Hepatocyte (in vitro differentiated cells): ENCODE measurements around the gene PARP2.

Experiments
- EZH2 ChIP-seq: fragments of 200-600 bp; sonication (generic); IDR thresholded peaks from 2 replicates; pipeline ENCODE4 v1.6.1; 2016; ENCODE audit warnings: antibody characterized with exemption, mild to moderate bottlenecking, borderline replicate concordance
- EZH2phosphoT487 ChIP-seq: fragments of 200-600 bp; sonication (generic); IDR thresholded peaks from one replicate; pipeline ENCODE4 v1.6.1; 2018; ENCODE audit warnings: antibody characterized with exemption, mild to moderate bottlenecking, low read depth, moderate library complexity; ENCODE audit not compliant: unreplicated experiment, severe bottlenecking
- TF ChIP-seq, protein P1 (sequence below): fragments of 200-600 bp; sonication (generic); IDR thresholded peaks from 2 replicates; pipeline ENCODE4 v1.5.1; 2016; ENCODE audit warnings: antibody characterized with exemption, mild to moderate bottlenecking; ENCODE audit not compliant: poor library complexity

DNA sequence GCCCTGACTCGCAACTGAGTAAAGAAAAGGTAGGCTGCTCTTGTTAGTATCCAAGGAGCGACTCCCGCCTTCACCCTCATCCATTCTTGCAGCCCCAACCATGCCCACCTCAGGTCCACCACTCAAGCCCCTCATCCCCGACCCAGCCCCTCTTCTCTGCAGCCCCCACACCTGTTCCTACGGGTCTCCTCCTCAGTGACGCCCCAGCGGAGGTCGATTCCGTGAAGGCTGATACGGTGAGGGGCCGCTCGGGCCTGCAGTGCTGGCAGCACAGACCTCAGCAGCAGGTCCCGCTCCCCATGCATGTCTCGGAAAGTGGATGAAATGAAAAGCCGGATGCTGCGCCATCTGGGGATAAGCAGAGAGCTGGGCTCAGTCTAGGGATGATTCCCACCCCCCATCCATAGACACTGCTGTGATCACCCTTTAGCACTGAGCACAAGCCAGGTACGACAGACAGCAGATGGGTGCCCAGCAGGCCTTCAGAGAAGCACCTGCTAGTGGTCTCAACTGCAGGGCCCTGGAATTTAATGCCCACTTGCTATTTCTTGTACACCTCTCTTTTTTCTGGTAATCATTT lies 42.9 kb downstream of the PARP2 start:
- TF ChIP-seq, protein P1, sequence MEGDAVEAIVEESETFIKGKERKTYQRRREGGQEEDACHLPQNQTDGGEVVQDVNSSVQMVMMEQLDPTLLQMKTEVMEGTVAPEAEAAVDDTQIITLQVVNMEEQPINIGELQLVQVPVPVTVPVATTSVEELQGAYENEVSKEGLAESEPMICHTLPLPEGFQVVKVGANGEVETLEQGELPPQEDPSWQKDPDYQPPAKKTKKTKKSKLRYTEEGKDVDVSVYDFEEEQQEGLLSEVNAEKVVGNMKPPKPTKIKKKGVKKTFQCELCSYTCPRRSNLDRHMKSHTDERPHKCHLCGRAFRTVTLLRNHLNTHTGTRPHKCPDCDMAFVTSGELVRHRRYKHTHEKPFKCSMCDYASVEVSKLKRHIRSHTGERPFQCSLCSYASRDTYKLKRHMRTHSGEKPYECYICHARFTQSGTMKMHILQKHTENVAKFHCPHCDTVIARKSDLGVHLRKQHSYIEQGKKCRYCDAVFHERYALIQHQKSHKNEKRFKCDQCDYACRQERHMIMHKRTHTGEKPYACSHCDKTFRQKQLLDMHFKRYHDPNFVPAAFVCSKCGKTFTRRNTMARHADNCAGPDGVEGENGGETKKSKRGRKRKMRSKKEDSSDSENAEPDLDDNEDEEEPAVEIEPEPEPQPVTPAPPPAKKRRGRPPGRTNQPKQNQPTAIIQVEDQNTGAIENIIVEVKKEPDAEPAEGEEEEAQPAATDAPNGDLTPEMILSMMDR = no peak
- no peak for TF ChIP-seq EZH2
- no peak for TF ChIP-seq EZH2phosphoT487
